Heart left ventricle (tissue), 16 donors: Measurements from ENCODE around the gene LIN37. TPM values are rescaled to one million over a fixed set of nuclear protein-coding genes. Genes with fewer than 3 reads are reported as not detected.

Experiments used
- ATAC-seq, 4 donors: fragments of 200-7000 bp; cut with Tn5 transposase; one replicate each; pipeline ENCODE4 v1.9.1; 2020 to 2022; ENCODE audit warnings: moderate library complexity in 4 of 4, mild to moderate bottlenecking in 3 of 4, moderate number of reproducible peaks in 1 of 4
- DNase-seq, 5 donors: peaks; one replicate each; pipeline ENCODE4 v3.0.0-alpha.2; 2020
- H3K27ac ChIP-seq, 12 donors: fragments of 200-600 bp; sonication (generic) in 4 of 12; one replicate each; pipeline versions ENCODE4 v1.5.0 to v1.8.0; 2016 to 2022; ENCODE audit warnings: mild to moderate bottlenecking in 2 of 12
- H3K27me3 ChIP-seq, 9 donors: fragments of 200-600 bp; sonication (generic) in 2 of 9; one replicate each; pipeline versions ENCODE4 v1.5.1 to v1.8.0; 2016 to 2022; ENCODE audit warnings: mild to moderate bottlenecking in 3 of 9
- H3K36me3 ChIP-seq, 9 donors: fragments of 200-600 bp; sonication (generic) in 2 of 9; one replicate each; pipeline versions ENCODE4 v1.5.0 to v1.8.0; 2018 to 2022; ENCODE audit warnings: mild to moderate bottlenecking in 2 of 9
- H3K4me1 ChIP-seq, 12 donors: fragments of 200-600 bp; sonication (generic) in 4 of 12; one replicate each; pipeline versions ENCODE4 v1.5.0 to v1.8.0; 2016 to 2022; ENCODE audit warnings: mild to moderate bottlenecking in 3 of 12
- H3K4me3 ChIP-seq, 12 donors: fragments of 200-600 bp; sonication (generic) in 4 of 12; one replicate each; pipeline versions ENCODE4 v1.5.0 to v1.8.0; 2017 to 2022; ENCODE audit warnings: mild to moderate bottlenecking in 9 of 12, moderate library complexity in 4 of 12
- H3K9me3 ChIP-seq, 12 donors: fragments of 200-600 bp; sonication (generic) in 4 of 12; one replicate each; pipeline versions ENCODE4 v1.5.0 to v1.8.0; 2016 to 2022; ENCODE audit warnings: mild to moderate bottlenecking in 1 of 12
- POLR2A ChIP-seq, 2 donors: fragments of 450-650 bp; IDR thresholded peaks; one replicate each; pipeline ENCODE4 v1.6.1; 2017; ENCODE audit warnings: antibody characterized with exemption in 2 of 2, mild to moderate bottlenecking in 2 of 2, moderate library complexity in 2 of 2
- WGBS, 4 donors: extraction: QIAGEN DNeasy Blood & Tissue Kit in 2 of 4; methylation state at CpG; one replicate each; pipeline versions ENCODE4 v1.1.5 to v1.1.7; 2013 to 2018; 5-methylcytosine and 5-hydroxymethylcytosine counted together
- intact Hi-C, 10 donors: fragments of 100-400 bp; cut with DNase I; formaldehyde crosslinking; loops; one replicate each; pipeline versions ENCODE4 v1.11.1 to v1.14.2; 2022
- polyA plus RNA-seq, 2 donors: library from polyadenylated mRNA; stranded (reverse); fragments of 200-250 nt; gene quantifications; one replicate each; pipeline ENCODE4 v1.2.3, GENCODE V29; 2013
- total RNA-seq, 9 donors: library from RNA; depleted of rRNA in 2 of 9; stranded (reverse); fragments of >200 nt in 2 of 9; fragmentation: NEBNext Ultra II Directional in 3 of 9; extraction: Animal tissue kit (Norgen Biotek cat#: 25700) in 3 of 9; gene quantifications; one replicate each; pipeline versions ENCODE4 v1.1.0 to v1.2.4, GENCODE V29; 2016 to 2023
- TF ChIP-seq, protein P1 (sequence below), 12 donors: fragments of 200-600 bp; sonication (generic) in 4 of 12; IDR thresholded peaks; one replicate each; pipeline versions ENCODE4 v1.5.0 to v1.8.0; 2018 to 2022; ENCODE audit warnings: antibody characterized with exemption in 12 of 12, mild to moderate bottlenecking in 5 of 12
- donor health status: ischemic (EF 13 %, LVEDD 7.1; RV severe dilation, severe dysfunction).
- donor health status: healthy with polysubstance abuse.
- donor health status: DM: no; HTN: yes; CAD: no.
- donor health status: DM: no; HTN: no; CAD: no.
- donor health status: ischemic (EF 25% LVEDD 6.9; RV normal size, moderate dysfunction).
- donor health status: ischemic (EF 25% LVEDD 5.7; RV mildly dilated, moderate dysfunction).
- donor health status: healthy.
- donor health status: DM: yes; HTN: yes; CAD: no.
- donor health status: ischemic (EF 35%, LVEDD 5.7; RV mildly dilated, moderate dysfunction).
- donor health status: nonischemic (EF 11% LVEDD 7.7; RV severe dilation, severe dysfunction).
- donor health status: DM: yes; HTN: yes; CAD: no.
- donor health status: PGD.
- donor health status: ischemic (EF 29% LVEDD 5.4; RV normal size, mild dysfunction).
- donor health status: nonischemic (EF 23%, LVEDD 6.1; RV moderate dilation, normal function).

Gene LIN37
- total and polyA plus RNA-seq, 11 donors, result 3.7 to 23.0 (median 7.8) TPM

DNA sequence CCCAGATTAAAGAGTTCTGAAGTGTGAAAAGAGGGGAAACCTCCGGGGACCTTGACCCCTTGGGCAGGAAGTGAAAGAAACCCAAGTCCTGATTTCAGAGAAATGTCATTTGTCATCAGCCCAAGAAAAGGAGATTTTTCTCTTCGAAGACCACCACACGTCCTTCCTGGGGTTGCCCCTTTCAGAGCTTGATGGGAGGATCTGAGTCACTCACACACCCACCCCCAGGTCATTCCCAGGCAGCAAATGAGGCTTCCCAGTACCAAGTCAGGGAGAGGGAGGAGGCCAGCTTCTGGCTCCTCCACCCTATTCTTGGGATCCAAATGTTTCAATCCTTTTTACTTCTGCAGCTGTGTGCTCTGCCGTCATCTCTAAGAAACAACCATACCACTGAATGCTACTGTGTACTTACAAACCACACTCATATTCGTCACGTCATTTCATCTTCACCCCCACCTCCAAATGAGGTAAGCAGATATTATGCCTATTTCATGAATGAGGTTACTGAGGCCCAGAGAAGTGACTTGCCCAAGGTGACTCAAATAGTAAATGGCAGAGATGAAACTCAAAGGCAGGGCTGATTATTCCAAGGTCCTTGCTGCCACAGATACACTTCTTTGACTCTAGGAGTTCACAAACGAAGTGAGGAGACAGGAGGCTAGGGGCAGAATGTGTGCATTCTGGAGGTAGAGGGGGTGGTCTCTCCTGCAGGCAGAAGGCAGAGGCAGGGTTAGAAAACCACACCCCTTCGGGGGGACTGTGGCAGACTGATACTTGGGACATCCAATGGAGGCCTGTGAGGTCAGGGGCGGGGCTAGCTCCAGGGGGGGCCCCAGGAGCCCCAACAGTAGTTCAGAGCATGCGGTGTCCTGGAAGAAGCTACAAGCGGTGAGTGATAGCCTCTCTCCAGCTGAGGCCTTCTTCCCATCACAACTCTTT is 35.5 kb upstream of the LIN37 start:
- no peak for DNase-seq
- no peak overlapping the region for H3K27ac ChIP-seq
- peak overlapping the region in 1 of 12 donors; percentile 20 for H3K4me3 ChIP-seq
- no peaks in the 10 kb centered on the region for H3K36me3 ChIP-seq
- no peak for ATAC-seq
- TF ChIP-seq, protein P1, sequence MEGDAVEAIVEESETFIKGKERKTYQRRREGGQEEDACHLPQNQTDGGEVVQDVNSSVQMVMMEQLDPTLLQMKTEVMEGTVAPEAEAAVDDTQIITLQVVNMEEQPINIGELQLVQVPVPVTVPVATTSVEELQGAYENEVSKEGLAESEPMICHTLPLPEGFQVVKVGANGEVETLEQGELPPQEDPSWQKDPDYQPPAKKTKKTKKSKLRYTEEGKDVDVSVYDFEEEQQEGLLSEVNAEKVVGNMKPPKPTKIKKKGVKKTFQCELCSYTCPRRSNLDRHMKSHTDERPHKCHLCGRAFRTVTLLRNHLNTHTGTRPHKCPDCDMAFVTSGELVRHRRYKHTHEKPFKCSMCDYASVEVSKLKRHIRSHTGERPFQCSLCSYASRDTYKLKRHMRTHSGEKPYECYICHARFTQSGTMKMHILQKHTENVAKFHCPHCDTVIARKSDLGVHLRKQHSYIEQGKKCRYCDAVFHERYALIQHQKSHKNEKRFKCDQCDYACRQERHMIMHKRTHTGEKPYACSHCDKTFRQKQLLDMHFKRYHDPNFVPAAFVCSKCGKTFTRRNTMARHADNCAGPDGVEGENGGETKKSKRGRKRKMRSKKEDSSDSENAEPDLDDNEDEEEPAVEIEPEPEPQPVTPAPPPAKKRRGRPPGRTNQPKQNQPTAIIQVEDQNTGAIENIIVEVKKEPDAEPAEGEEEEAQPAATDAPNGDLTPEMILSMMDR (IDR thresholded peaks at IDR 0.05), result no peak
- TF ChIP-seq POLR2A (IDR thresholded peaks at IDR 0.05), result no peak
- H3K9me3 ChIP-seq, result no peaks in the 10 kb centered on the region
- 66 to 84% (median 75%) methylated on average over 11 of the region's 11 CpGs for WGBS, 4 donors
- intact Hi-C loops, result loop anchor here in 4 of 10 donors (10.0 kb wide), 4 partner anchors 168 to 448 kb away; partner anchors contain the start of genes LRFN3 (in 2 of the 4), FFAR3 (in 1 of the 4), TMEM147 (in 1 of the 4) and USF2 (in 1 of the 4)
- H3K27me3 ChIP-seq, result no peaks in the 10 kb centered on the region
- peaks cover 0 to 16% (median 11%) of the 10 kb centered on the region in 12 donors for H3K4me1 ChIP-seq

DNA sequence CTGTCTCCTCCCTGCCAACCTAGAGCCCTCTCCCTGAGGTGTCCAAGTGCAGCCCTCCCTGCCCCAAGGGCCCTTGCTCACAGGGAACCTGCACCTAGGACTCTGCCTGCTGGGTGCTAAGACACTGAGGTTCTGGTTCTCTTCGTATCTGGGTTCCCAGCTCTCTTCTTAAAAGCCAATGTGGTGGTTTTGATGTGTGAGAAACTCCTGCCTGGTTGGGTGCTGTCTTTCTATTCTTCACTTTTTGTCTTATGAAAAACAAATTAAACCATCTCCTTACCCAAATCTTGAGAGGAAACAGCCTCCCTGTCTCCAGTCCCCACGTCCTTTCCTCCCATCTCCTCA is 34.9 kb upstream of the LIN37 start:
- DNase-seq (no peak), ATAC-seq (no peak)
- peak overlapping the region in 1 of 12 donors; percentile 20 for H3K4me3 ChIP-seq
- H3K4me1 ChIP-seq, result peaks cover 0 to 17% (median 11%) of the 10 kb centered on the region in 12 donors
- no peaks in the 10 kb centered on the region for H3K27me3 ChIP-seq
- H3K9me3 ChIP-seq, result no peaks in the 10 kb centered on the region
- no peak overlapping the region for H3K27ac ChIP-seq
- 69 to 80% (median 78%) methylated on average over 2 of the region's 2 CpGs for WGBS, 4 donors
- H3K36me3 ChIP-seq, result no peaks in the 10 kb centered on the region
- TF ChIP-seq, protein P1 (IDR thresholded peaks at IDR 0.05), result no peak
- no peak for TF ChIP-seq POLR2A (IDR thresholded peaks at IDR 0.05)
- intact Hi-C loops, result loop anchor here in 4 of 10 donors (10.0 kb wide), 4 partner anchors 169 to 449 kb away; partner anchors contain the start of genes LRFN3 (in 2 of the 4), FFAR3 (in 1 of the 4), TMEM147 (in 1 of the 4) and USF2 (in 1 of the 4)

DNA sequence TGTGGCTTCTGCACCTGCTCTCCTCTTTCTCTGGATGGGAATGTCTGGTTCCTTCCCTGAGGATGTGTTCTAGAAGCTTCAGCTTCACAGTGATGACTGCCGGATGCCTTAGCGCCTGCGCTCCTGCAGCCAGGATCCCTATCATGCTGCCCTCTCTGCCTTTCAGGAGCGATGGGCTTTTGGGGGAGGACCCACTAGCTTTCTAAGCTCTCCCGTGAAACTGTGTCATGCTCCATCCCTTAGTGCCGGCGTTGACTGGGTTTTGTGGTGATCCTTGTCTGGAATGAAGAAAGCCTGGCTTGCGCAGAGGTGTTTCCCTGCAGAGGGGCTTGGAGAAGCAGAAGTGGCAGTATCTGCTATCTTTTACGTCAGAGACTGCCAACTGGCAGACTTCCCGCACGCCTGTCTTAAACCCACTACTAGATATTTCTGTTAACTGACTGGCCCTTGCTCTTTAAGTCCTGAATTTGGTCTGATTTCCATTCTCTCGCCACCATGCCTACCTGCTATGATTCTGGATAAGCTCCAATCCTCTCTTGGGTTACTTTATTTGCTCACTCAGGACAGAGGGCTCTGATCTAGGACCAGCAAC is 34.4 kb upstream of the LIN37 start:
- intact Hi-C loops, result loop anchor here in 4 of 10 donors (10.0 kb wide), 4 partner anchors 169 to 449 kb away; partner anchors contain the start of genes LRFN3 (in 2 of the 4), FFAR3 (in 1 of the 4), TMEM147 (in 1 of the 4) and USF2 (in 1 of the 4)
- Histone ChIP-seq H3K27ac (no peak overlapping the region), H3K9me3 (no peaks in the 10 kb centered on the region), H3K4me3 (peak overlapping the region in 1 of 12 donors; percentile 20), H3K27me3 (no peaks in the 10 kb centered on the region), H3K36me3 (no peaks in the 10 kb centered on the region), H3K4me1 (peaks cover 1 to 22% (median 15%) of the 10 kb centered on the region in 12 donors)
- no peak for DNase-seq
- TF ChIP-seq POLR2A (IDR thresholded peaks at IDR 0.05), result no peak
- TF ChIP-seq, protein P1 (IDR thresholded peaks at IDR 0.05), result no peak
- no peak for ATAC-seq
- WGBS, 4 donors, result 78 to 88% (median 79%) methylated on average over 12 of the region's 12 CpGs
